HepG2 (cell line): ENCODE data around the gene RAET1E. TPM values are rescaled to one million over a fixed set of nuclear protein-coding genes. Genes with fewer than 3 reads are reported as not detected.
A peak's percentile ranks its signal among the peaks of the same experiment; 100 is the strongest.

Source experiments
- ATAC-seq: fragments of 200-7000 bp; cut with Tn5 transposase; 3 replicates; pipeline ENCODE4 v1.9.1; 2020; ENCODE audit warnings: mild to moderate bottlenecking, moderate library complexity
- BruUV-seq: library from RNA; stranded (reverse); fragments of 400-500 nt; replicated peaks from 2 replicates; lab custom pipeline; 2021; lab: Mats Ljungman, UMichigan
- CTCF ChIA-PET: fragments of 300-600 bp; formaldehyde crosslinking; extraction: SDS; loops from one replicate; lab custom pipeline; 2021; ENCODE audit warnings: low total read pairs, inconsistent platforms, low intra/inter-chr PET ratio; lab: Yijun Ruan, JAX
- POLR2A ChIA-PET: fragments of 350-600 bp; sonication (Branson Sonifier 250); formaldehyde crosslinking; loops from one replicate; lab custom pipeline; 2020; ENCODE audit warnings: antibody characterized with exemption, inconsistent platforms; lab: Yijun Ruan, JAX
- DNase-seq: peaks from one replicate; pipeline ENCODE4 v3.0.0-alpha.2; 2015; ENCODE audit warnings: low spot score
- FAIRE-seq: peaks from 3 replicates; lab custom pipeline; 2011; peaks lifted over from hg19 to GRCh38; lab: Jason Lieb, UNC
- H2AFZ ChIP-seq: one replicate; pipeline ENCODE4 v1.6.1; 2011; ENCODE audit warnings: low read length, inconsistent platforms
- H3K27ac ChIP-seq: fragments of 300-600 bp; 3 replicates; pipeline ENCODE4 v1.8.0; 2011; ENCODE audit warnings: mixed run types, mild to moderate bottlenecking, mixed read lengths, low read length, inconsistent platforms; ENCODE audit not compliant: insufficient read depth; ENCODE audit errors: extremely low read length
- H3K27me3 ChIP-seq, 2 experiments: fragments of 200-600 bp in 1 of 2; 2 replicates in 1 of 2; 3 replicates in 1 of 2; pipeline versions ENCODE4 v1.6.0 to v1.8.0; 2011; ENCODE audit warnings: low read length in 2 of 2, mild to moderate bottlenecking in 2 of 2, moderate library complexity in 2 of 2, inconsistent platforms in 1 of 2; ENCODE audit not compliant: insufficient read depth in 2 of 2, control insufficient read depth in 1 of 2
- H3K36me3 ChIP-seq, 2 experiments: fragments of 200-600 bp in 1 of 2; replicated peaks in 1 of 2; 2 replicates in 1 of 2; 3 replicates in 1 of 2; pipeline versions ENCODE4 v1.5.1 to v1.8.0; 2011; ENCODE audit warnings: low read length in 2 of 2, inconsistent platforms in 1 of 2; ENCODE audit not compliant: insufficient read depth in 2 of 2, control insufficient read depth in 1 of 2
- H3K4me1 ChIP-seq: 2 replicates; pipeline ENCODE4 v1.5.1; 2012; ENCODE audit warnings: low read length, inconsistent platforms; ENCODE audit not compliant: insufficient read depth
- H3K4me2 ChIP-seq: 2 replicates; pipeline ENCODE4 v1.6.0; 2011; ENCODE audit warnings: low read depth, low read length, inconsistent platforms
- H3K4me3 ChIP-seq, 3 experiments: fragments of 200-600 bp in 1 of 3; sonication (generic), shearing (Covaris generic) in 1 of 3; replicated peaks in 1 of 3; 2 replicates each; pipeline ENCODE4 v1.5.1; 2011 to 2016; ENCODE audit warnings: low read length in 3 of 3, inconsistent platforms in 2 of 3, low read depth in 2 of 3, mild to moderate bottlenecking in 2 of 3, control low read depth in 1 of 3, mixed read lengths in 1 of 3; ENCODE audit not compliant: insufficient read depth in 1 of 3
- H3K79me2 ChIP-seq: one replicate; pipeline ENCODE4 v1.6.1; 2011; ENCODE audit warnings: low read length, inconsistent platforms; ENCODE audit not compliant: insufficient read depth
- H3K9ac ChIP-seq: 2 replicates; pipeline ENCODE4 v1.6.0; 2011; ENCODE audit warnings: mild to moderate bottlenecking, low read depth, low read length, inconsistent platforms; ENCODE audit not compliant: insufficient read depth
- H3K9me3 ChIP-seq: 2 replicates; pipeline ENCODE4 v1.5.1; 2012; ENCODE audit warnings: mild to moderate bottlenecking, low read length
- H4K20me1 ChIP-seq: 2 replicates; pipeline ENCODE4 v1.6.0; 2011; ENCODE audit warnings: inconsistent platforms, mild to moderate bottlenecking, low read length, moderate library complexity; ENCODE audit not compliant: insufficient read depth
- ZNF350 ChIP-seq: sonication (generic); formaldehyde crosslinking; IDR thresholded peaks from 2 replicates; pipeline ENCODE4 v1.4.0; 2020; ENCODE audit warnings: mild to moderate bottlenecking, low read depth, missing genetic modification reagents, borderline replicate concordance
- ZNF605 ChIP-seq: sonication (generic); formaldehyde crosslinking; IDR thresholded peaks from 2 replicates; pipeline ENCODE4 v1.8.0; 2022; ENCODE audit warnings: mild to moderate bottlenecking, missing genetic modification reagents
- WGBS: methylation state at CpG from one replicate; pipeline ENCODE4 v1.1.6; 2017; ENCODE audit warnings: low lambda C conversion rate; 5-methylcytosine and 5-hydroxymethylcytosine counted together
- in situ Hi-C: cut with HindIII; loops from 2 replicates; pipeline ENCODE4 v1.10.0; 2017; ENCODE audit warnings: low pct_unique_long_range_greater_than_20kb; ENCODE audit not compliant: extremely low pct_ligation_motif_present
- intact Hi-C: fragments of 100-400 bp; cut with micrococcal nuclease; formaldehyde crosslinking; loops from one replicate; pipeline ENCODE4 v1.10.0; 2022; ENCODE audit not compliant: unreplicated experiment
- polyA plus RNA-seq, 8 experiments: library from polyadenylated mRNA; depleted of rRNA in 3 of 8; stranded (reverse) in 7 of 8; unstranded in 1 of 8; fragments of >200 nt; fragmentation: Illumina TruSeq in 4 of 8; extraction: Trizol in 4 of 8; gene quantifications; 2 replicates each; pipeline versions ENCODE4 v1.2.1 to v1.2.3, GENCODE V29; 2011 to 2016; ENCODE audit warnings: low read depth in 4 of 8, missing spikeins in 1 of 8, mixed read lengths in 1 of 8; ENCODE audit not compliant: insufficient read depth in 1 of 8
- total RNA-seq, 5 experiments: library from RNA; depleted of rRNA; stranded (reverse); fragments of >200 nt; fragmentation: Illumina TruSeq; extraction: Trizol; gene quantifications; 2 replicates each; pipeline ENCODE4 v1.2.3, GENCODE V29; 2016; ENCODE audit warnings: low read depth in 1 of 5
- TF ChIP-seq, protein P1 (sequence below): sonication (generic); formaldehyde crosslinking; IDR thresholded peaks from 2 replicates; pipeline ENCODE4 v1.9.0; 2022; ENCODE audit warnings: missing genetic modification reagents, mild to moderate bottlenecking, borderline replicate concordance

RAET1E gene
- total and polyA plus RNA-seq, 2 of the 13 experiments (the other 11 are each of a cell fraction or from before 2014, with no cell fraction given): not detected

DNA sequence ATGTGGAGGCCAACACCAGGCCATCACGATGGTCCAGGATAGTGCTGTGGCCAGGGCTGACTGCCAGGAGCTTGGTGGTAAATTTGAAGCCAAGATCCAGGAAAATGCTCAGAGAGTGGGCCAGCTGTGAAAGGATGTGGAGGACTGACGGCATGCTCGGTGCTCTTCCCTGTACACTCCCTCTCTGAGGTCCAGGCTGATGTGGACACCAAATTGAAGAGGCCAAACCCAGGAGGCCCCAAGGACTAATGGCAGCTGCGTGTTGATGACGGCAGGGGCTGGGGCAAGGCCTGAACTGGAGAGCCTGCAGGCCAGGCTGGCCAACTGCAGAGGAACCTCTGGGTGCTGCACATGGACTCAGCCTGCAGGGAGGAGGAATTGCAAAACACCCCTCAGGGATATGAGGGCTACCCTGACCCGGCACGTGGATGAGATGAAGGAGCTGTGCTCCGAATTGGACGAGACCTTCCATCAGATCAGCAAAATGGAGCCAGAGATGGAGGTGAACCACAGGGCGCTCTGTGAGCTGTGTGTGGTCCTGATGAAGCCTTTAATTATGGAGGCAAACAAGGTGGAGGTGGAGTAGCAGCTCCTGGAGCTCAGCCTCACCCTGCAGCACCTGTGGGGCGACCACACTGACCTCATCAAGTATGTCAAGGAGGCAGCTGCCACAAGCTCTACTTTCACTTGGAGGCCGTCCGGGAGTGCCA, 6.9 kb upstream of the RAET1E start:
- intact Hi-C loops (loop anchor here (1.0 kb wide), 1 partner anchor 65 kb away; no protein-coding TSS in a partner anchor), in situ Hi-C loops (no loop called here)
- no peak for DNase-seq
- ChIA-PET POLR2A (no interaction called here), CTCF (interaction anchor here (1.6 to 2.2 kb wide), 2 partner anchors 64 to 70 kb away, joined by 7 to 12 read pairs; no protein-coding TSS in a partner anchor)
- Histone ChIP-seq H3K9me3 (peaks cover 12% of the 10 kb centered on the region), H3K4me2 (no peak overlapping the region), H3K36me3 (no peaks in the 10 kb centered on the region), H3K27ac (no peak overlapping the region), H3K4me1 (peaks cover 9% of the 10 kb centered on the region; the same call in 1 of the 2 replicates), H2AFZ (no peak overlapping the region), H3K79me2 (no peaks in the 10 kb centered on the region), H3K9ac (no peak overlapping the region), H3K27me3 (peaks cover 8 to 45% of the 10 kb centered on the region in 2 experiments), H4K20me1 (no peaks in the 10 kb centered on the region), H3K4me3 (no peak overlapping the region)
- BruUV-seq: no TSS peak
- WGBS: 27% methylated on average over 9 of the region's 13 CpGs
- ATAC-seq: peak; percentile 54
- FAIRE-seq: no peak
- TF ChIP-seq ZNF605 (no peak), ZNF350 (CRISPR knock-in tag) (0 out of 2 replicates have a peak, but pooled peaks have one; percentile 10)
- TF ChIP-seq, protein P1, sequence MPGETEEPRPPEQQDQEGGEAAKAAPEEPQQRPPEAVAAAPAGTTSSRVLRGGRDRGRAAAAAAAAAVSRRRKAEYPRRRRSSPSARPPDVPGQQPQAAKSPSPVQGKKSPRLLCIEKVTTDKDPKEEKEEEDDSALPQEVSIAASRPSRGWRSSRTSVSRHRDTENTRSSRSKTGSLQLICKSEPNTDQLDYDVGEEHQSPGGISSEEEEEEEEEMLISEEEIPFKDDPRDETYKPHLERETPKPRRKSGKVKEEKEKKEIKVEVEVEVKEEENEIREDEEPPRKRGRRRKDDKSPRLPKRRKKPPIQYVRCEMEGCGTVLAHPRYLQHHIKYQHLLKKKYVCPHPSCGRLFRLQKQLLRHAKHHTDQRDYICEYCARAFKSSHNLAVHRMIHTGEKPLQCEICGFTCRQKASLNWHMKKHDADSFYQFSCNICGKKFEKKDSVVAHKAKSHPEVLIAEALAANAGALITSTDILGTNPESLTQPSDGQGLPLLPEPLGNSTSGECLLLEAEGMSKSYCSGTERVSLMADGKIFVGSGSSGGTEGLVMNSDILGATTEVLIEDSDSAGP (CRISPR knock-in tag): peak; percentile 40; the same call in 1 of the 2 replicates
